RWPE1 (cell line): ENCODE results near the gene KRT10.
"Not testable (repeated sequence)": the region's sequence is repeated elsewhere in the genome, so short reads cannot be mapped to it uniquely, and the experiment has no call there.

Experiments used
- CTCF ChIA-PET: fragments of 350-600 bp; sonication (Branson Sonifier 250); formaldehyde crosslinking; extraction: SDS; loops from one replicate; lab custom pipeline; 2021; lab: Yijun Ruan, JAX
- POLR2A ChIA-PET: fragments of 400-600 bp; formaldehyde crosslinking; extraction: SDS; loops from one replicate; lab custom pipeline; 2020; ENCODE audit warnings: antibody characterized with exemption; ENCODE audit not compliant: low non-redundant PET; lab: Yijun Ruan, JAX
- DNase-seq: peaks from one replicate; pipeline ENCODE4 v3.0.0; 2012; ENCODE audit warnings: low spot score
- H3K27ac ChIP-seq: fragments of 450-650 bp; 2 replicates; pipeline ENCODE4 v1.5.1; 2017
- CTCF ChIP-seq: fragments of 450-650 bp; conservative IDR thresholded peaks from 2 replicates; pipeline ENCODE4 v1.5.1; 2017; ENCODE audit warnings: low read depth, mild to moderate bottlenecking

KRT10 gene

GRCh38 chr17:40859536-40859935, 37.1 kb upstream of the KRT10 start:
- H3K27ac ChIP-seq: no peak overlapping the region
- POLR2A ChIA-PET: no interaction called here
- no peak for DNase-seq
- CTCF ChIA-PET: no interaction called here
- no peak for TF ChIP-seq CTCF

GRCh38 chr17:40858667-40859066, 36.3 kb upstream of the KRT10 start:
- POLR2A ChIA-PET, H3K27ac ChIP-seq, DNase-seq: not testable (repeated sequence)
- CTCF ChIA-PET: interaction anchor here (0.7 kb wide), 1 partner anchor 496 kb away, joined by 6 read pairs; no protein-coding TSS in a partner anchor

GRCh38 chr17:40857535-40857934, 35.1 kb upstream of the KRT10 start:
- CTCF ChIA-PET: interaction anchor here (0.6 to 2.1 kb wide), 9 partner anchors 14 to 806 kb away, joined by 3 to 8 read pairs (median 5); no protein-coding TSS in a partner anchor
- POLR2A ChIA-PET: no interaction called here
- TF ChIP-seq CTCF: no peak
- DNase-seq: no peak
- no peak overlapping the region for H3K27ac ChIP-seq

- POLR2A ChIA-PET: no interaction called here
- peak; percentile 75 for DNase-seq
- CTCF ChIA-PET: interaction anchor here (0.6 to 0.7 kb wide), 3 partner anchors 11 to 842 kb away, joined by 3 to 4 read pairs (median 3); no protein-coding TSS in a partner anchor
- no peak for TF ChIP-seq CTCF
- peak overlapping the region; percentile 78 for H3K27ac ChIP-seq
Observed at GRCh38 chr17:40854175-40854814, 31.9 kb upstream of the KRT10 start.

- POLR2A ChIA-PET: no interaction called here
- DNase-seq: no peak
- CTCF ChIA-PET: no interaction called here
- no peak for TF ChIP-seq CTCF
- H3K27ac ChIP-seq: no peak overlapping the region
Observed at GRCh38 chr17:40852364-40852763, 29.9 kb upstream of the KRT10 start.

- CTCF ChIA-PET: interaction anchor here (0.6 kb wide), 1 partner anchor 184 kb away, joined by 5 read pairs; no protein-coding TSS in a partner anchor
- POLR2A ChIA-PET: no interaction called here
- TF ChIP-seq CTCF: no peak
- peak; percentile 35 for DNase-seq
- H3K27ac ChIP-seq: no peak overlapping the region
Observed at GRCh38 chr17:40850293-40850972, 28.0 kb upstream of the KRT10 start.

GRCh38 chr17:40849723-40850122, 27.3 kb upstream of the KRT10 start:
- CTCF ChIA-PET: no interaction called here
- no peak for DNase-seq
- no peak for TF ChIP-seq CTCF
- H3K27ac ChIP-seq: no peak overlapping the region
- POLR2A ChIA-PET: no interaction called here
